Heart left ventricle (tissue), 13 donors: ENCODE measurements around the gene MAGEA8.
"Not testable (repeated sequence)": the region's sequence is repeated elsewhere in the genome, so short reads cannot be mapped to it uniquely, and the experiment has no call there.

ENCODE experiments used
- POLR2A ChIP-seq, 2 donors: fragments of 450-650 bp; IDR thresholded peaks; one replicate each; pipeline ENCODE4 v1.6.1; 2017; ENCODE audit warnings: antibody characterized with exemption in 2 of 2, mild to moderate bottlenecking in 2 of 2, moderate library complexity in 2 of 2
- TF ChIP-seq, protein P1 (sequence below), 12 donors: fragments of 200-600 bp; sonication (generic) in 4 of 12; IDR thresholded peaks; one replicate each; pipeline versions ENCODE4 v1.5.0 to v1.8.0; 2018 to 2022; ENCODE audit warnings: antibody characterized with exemption in 12 of 12, mild to moderate bottlenecking in 5 of 12
- donor health status: ischemic (EF 13 %, LVEDD 7.1; RV severe dilation, severe dysfunction).
- donor health status: DM: no; HTN: yes; CAD: no.
- donor health status: DM: no; HTN: no; CAD: no.
- donor health status: ischemic (EF 25% LVEDD 6.9; RV normal size, moderate dysfunction).
- donor health status: ischemic (EF 25% LVEDD 5.7; RV mildly dilated, moderate dysfunction).
- donor health status: ischemic (EF 35%, LVEDD 5.7; RV mildly dilated, moderate dysfunction).
- donor health status: nonischemic (EF 11% LVEDD 7.7; RV severe dilation, severe dysfunction).
- donor health status: DM: yes; HTN: yes; CAD: no.
- donor health status: PGD.
- donor health status: ischemic (EF 29% LVEDD 5.4; RV normal size, mild dysfunction).
- donor health status: nonischemic (EF 23%, LVEDD 6.1; RV moderate dilation, normal function).

- TF ChIP-seq, protein P1, sequence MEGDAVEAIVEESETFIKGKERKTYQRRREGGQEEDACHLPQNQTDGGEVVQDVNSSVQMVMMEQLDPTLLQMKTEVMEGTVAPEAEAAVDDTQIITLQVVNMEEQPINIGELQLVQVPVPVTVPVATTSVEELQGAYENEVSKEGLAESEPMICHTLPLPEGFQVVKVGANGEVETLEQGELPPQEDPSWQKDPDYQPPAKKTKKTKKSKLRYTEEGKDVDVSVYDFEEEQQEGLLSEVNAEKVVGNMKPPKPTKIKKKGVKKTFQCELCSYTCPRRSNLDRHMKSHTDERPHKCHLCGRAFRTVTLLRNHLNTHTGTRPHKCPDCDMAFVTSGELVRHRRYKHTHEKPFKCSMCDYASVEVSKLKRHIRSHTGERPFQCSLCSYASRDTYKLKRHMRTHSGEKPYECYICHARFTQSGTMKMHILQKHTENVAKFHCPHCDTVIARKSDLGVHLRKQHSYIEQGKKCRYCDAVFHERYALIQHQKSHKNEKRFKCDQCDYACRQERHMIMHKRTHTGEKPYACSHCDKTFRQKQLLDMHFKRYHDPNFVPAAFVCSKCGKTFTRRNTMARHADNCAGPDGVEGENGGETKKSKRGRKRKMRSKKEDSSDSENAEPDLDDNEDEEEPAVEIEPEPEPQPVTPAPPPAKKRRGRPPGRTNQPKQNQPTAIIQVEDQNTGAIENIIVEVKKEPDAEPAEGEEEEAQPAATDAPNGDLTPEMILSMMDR (IDR thresholded peaks at IDR 0.05): not testable (repeated sequence)
- TF ChIP-seq POLR2A (IDR thresholded peaks at IDR 0.05): not testable (repeated sequence)
These were observed 50.4 kb downstream of the MAGEA8 start for GRCh38 chrX:149931355-149931754.
